ENCODE measurements around the gene PGM3.

PGM3 gene, protein sequence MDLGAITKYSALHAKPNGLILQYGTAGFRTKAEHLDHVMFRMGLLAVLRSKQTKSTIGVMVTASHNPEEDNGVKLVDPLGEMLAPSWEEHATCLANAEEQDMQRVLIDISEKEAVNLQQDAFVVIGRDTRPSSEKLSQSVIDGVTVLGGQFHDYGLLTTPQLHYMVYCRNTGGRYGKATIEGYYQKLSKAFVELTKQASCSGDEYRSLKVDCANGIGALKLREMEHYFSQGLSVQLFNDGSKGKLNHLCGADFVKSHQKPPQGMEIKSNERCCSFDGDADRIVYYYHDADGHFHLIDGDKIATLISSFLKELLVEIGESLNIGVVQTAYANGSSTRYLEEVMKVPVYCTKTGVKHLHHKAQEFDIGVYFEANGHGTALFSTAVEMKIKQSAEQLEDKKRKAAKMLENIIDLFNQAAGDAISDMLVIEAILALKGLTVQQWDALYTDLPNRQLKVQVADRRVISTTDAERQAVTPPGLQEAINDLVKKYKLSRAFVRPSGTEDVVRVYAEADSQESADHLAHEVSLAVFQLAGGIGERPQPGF

DNA sequence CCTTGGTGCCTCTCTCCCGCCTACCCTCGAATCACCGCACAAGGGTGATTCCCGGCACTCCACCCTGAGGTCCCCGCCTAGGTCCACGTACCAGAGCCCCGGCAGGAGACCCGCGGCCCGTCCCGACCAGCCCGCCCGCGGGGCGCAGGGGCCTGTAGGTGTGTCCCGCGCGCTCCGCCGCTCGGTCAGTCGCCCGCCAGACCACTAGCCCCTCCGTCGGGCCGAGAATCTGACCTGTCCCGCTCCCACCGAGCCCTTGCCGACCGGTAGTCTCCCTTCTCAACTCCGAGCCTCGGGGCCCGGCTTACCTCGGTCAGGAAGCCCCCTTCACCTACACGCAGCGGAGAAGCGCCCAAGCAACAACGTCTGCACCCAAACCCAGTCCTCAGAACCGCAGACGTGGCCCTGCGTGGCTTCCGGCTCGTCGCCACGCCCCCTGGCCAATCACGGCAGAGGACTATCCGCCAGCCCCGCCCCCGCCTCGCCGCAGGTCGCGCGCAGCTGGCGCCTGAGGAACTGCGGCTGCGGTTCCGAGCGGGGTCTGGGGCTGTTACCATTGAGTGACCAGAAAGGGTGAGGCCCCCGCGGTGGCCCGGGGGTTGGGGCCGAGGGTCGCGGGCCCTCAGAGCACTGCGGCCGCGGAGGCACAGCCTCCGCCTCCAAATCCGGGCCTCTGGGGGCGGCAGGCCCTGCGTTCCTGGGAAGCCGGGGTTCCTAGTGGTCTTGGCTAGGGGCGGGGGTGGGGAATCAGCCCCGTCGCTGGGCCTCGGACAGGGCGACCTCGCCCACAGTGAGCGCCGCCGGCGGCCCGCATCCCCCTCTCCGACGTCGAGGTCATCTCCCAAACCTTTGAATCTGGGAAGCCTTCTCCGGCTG, at the start of gene PGM3, which contains the start of gene RWDD2A:
Gene PGM3 (minus strand): TSS at position 395 of the 876 bp plus-strand sequence. CDS start 2,253 bp downstream, outside the sequence.
Gene RWDD2A (plus strand): TSS at position 487 of the 876 bp plus-strand sequence. CDS start 1,095 bp downstream, outside the sequence.
- no peaks in the 10 kb centered on the region for H3K27me3 Mint-ChIP-seq (ENCODE audit: low read depth)
- peaks cover 6% of the 10 kb centered on the region for H3K36me3 Mint-ChIP-seq (ENCODE audit: low read depth)
- peak within 1 kb of the TSS; percentile 91 for H3K27ac Mint-ChIP-seq
- peak within 1 kb of the TSS; percentile 93 for H3K4me3 Mint-ChIP-seq
- no peaks in the 10 kb centered on the region for H3K9me3 Mint-ChIP-seq
- H3K4me1 Mint-ChIP-seq (ENCODE audit: low read depth) = peaks cover 28% of the 10 kb centered on the region

DNA sequence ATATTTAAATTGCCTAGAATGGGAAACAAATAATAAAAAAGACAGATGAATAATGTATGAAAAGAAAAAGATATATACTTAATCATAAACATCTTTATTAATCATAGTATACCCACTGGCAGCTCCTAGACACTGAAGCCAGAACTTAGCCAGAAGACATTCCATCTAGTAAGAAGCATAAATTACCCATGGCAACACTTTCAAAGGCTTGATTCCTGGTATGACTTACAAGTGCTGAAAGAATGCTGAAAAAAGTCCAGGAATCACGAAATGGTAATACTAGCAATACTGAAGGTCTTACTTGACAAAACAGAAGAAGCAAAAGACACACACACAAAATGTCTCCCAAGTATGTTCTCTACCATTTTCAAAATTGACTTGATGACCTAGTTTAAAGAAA, 38.1 kb upstream of the PGM3 start:
- Mint-ChIP-seq H3K27me3 (ENCODE audit: low read depth) (peaks cover 5% of the 10 kb centered on the region), H3K36me3 (ENCODE audit: low read depth) (no peaks in the 10 kb centered on the region), H3K4me1 (ENCODE audit: low read depth) (no peaks in the 10 kb centered on the region), H3K27ac (no peak overlapping the region), H3K4me3 (no peak overlapping the region), H3K9me3 (no peaks in the 10 kb centered on the region)

DNA sequence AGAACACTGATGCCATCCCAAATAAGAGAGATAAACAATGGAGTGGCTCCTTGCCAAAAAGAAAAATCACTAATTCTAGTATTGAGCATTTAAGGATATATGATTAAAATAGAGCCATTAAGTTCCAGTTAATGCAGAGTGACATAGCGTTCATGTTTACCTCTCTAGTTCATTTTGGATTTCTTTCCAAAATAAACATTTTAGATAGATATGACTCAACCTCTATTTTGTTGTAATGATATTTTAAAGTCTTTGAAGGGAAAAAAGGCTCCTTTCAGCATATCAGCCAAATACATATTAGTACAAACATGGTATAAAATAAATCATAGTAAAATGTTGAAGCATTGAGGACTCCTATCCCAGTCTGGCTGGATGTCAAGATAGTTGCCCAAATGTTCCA, 33.5 kb upstream of the PGM3 start:
- no peaks in the 10 kb centered on the region for H3K9me3 Mint-ChIP-seq
- no peak overlapping the region for H3K27ac Mint-ChIP-seq
- no peak overlapping the region for H3K4me3 Mint-ChIP-seq
- H3K27me3 Mint-ChIP-seq (ENCODE audit: low read depth) = no peaks in the 10 kb centered on the region
- H3K36me3 Mint-ChIP-seq (ENCODE audit: low read depth) = no peaks in the 10 kb centered on the region
- no peaks in the 10 kb centered on the region for H3K4me1 Mint-ChIP-seq (ENCODE audit: low read depth)

DNA sequence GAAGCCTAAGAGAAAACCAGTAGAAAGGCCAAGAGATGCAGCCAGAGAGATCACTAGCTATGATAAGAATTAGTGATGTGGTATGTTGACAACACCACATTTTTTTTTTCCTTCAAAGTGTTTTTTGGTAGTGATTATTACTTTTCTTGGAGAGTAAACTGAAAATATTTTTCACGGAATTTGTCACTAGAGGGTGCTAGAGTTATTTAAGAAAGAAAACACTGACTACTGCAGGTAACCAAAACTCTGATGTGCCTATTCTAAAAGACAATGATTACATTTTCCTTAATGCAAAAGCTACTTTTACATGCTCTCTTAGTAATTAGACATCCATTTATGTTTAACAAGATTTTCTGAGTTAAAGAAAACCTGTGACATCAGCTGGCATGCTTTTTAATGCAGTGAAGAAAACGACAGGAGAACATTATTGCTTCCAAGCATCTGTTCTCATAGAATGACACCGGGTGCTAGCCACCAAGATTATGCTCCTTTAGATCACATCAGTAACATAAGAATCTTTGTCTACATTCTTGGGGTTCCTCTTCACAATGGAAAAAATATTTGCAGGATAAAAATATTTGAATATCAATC, 28.9 kb upstream of the PGM3 start:
- Mint-ChIP-seq H3K4me3 (no peak overlapping the region), H3K27me3 (ENCODE audit: low read depth) (peaks cover 8% of the 10 kb centered on the region), H3K9me3 (no peaks in the 10 kb centered on the region), H3K36me3 (ENCODE audit: low read depth) (no peaks in the 10 kb centered on the region), H3K4me1 (ENCODE audit: low read depth) (no peaks in the 10 kb centered on the region), H3K27ac (no peak overlapping the region)

DNA sequence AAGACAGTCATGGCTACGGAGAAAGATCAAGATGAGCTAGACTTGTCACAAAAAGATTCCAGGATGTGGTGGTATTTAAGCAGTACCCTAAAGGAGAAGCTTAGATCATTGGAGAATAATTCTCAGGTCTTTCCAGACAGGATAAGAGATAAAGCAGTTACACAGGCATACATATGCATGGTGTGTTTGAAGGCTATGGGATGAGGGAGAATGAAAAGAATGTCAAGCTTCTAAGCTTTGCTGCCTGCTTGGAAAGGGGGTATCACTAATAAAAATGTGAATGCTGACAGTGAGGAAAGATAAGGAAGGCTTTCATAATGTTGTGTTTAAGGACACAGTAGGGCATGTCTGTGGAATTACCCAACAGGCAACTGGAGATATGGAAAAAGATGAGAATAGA, 28.2 kb upstream of the PGM3 start:
- no peak overlapping the region for H3K4me3 Mint-ChIP-seq
- H3K27ac Mint-ChIP-seq = no peak overlapping the region
- no peaks in the 10 kb centered on the region for H3K36me3 Mint-ChIP-seq (ENCODE audit: low read depth)
- H3K4me1 Mint-ChIP-seq (ENCODE audit: low read depth) = no peaks in the 10 kb centered on the region
- H3K27me3 Mint-ChIP-seq (ENCODE audit: low read depth) = peaks cover 8% of the 10 kb centered on the region
- H3K9me3 Mint-ChIP-seq = no peaks in the 10 kb centered on the region

DNA sequence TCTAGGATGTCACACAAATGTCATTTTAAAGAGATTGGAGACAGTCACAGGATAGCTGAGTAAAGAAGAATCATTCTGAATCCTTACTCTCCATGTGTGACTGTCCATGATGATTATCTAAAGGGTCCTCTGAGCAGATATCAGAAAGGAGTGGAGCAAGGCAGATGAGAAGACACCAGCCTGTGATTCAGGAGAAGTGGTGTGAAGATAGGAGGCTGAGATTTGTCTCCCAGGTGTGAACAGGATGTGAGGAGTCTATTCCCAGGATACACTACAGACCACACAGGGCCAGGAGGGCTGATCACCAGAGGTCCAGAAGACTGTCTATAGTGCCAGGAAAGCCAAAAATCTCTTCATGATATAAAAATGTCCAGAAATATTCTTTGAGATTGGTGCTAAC, 27.1 kb upstream of the PGM3 start:
- Mint-ChIP-seq H3K27me3 (ENCODE audit: low read depth) (peaks cover 8% of the 10 kb centered on the region), H3K9me3 (no peaks in the 10 kb centered on the region), H3K4me1 (ENCODE audit: low read depth) (no peaks in the 10 kb centered on the region), H3K4me3 (no peak overlapping the region), H3K36me3 (ENCODE audit: low read depth) (no peaks in the 10 kb centered on the region), H3K27ac (no peak overlapping the region)

DNA sequence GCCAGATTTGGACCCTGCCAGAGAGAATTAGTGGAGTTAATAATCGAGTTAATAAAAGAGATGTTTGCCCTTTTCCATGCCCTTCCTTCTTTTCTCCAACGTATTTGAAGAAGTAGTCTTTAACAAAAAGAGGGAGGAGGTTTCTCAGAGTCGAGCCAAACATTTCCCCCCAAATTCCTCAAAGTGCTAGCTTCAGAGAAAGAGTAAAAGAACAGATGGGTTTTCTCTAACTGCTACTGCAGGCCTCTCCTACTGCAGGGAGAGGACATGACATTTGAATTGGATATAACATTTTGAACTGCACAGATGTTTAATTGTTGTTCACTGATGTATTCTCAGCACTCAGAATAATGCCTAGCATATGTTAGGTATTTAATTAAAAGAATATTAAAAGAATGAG, 25.6 kb upstream of the PGM3 start:
- H3K9me3 Mint-ChIP-seq = no peaks in the 10 kb centered on the region
- H3K36me3 Mint-ChIP-seq (ENCODE audit: low read depth) = no peaks in the 10 kb centered on the region
- no peaks in the 10 kb centered on the region for H3K4me1 Mint-ChIP-seq (ENCODE audit: low read depth)
- no peak overlapping the region for H3K27ac Mint-ChIP-seq
- no peak overlapping the region for H3K4me3 Mint-ChIP-seq
- H3K27me3 Mint-ChIP-seq (ENCODE audit: low read depth) = peaks cover 16% of the 10 kb centered on the region

DNA sequence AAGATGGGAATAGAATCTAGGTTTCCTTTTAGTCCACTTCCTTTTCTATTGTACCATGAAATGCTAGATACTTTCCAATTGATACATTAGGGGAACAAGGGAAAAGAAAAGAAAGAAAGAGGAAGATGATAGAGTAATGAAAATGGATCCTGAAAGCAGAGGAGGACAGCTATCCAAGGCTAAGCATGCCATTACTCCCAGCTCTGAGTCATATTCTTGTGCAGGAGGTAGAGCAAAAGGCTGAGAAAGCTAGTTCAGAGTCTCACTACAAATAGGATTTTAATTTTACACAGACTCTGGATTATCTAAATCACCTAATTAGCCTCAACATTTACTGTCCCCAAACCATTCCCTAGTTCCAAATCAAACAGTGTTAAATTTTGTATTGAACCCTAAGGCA, 23.7 kb upstream of the PGM3 start:
- Mint-ChIP-seq H3K27ac (no peak overlapping the region), H3K9me3 (no peaks in the 10 kb centered on the region), H3K4me3 (no peak overlapping the region), H3K4me1 (ENCODE audit: low read depth) (no peaks in the 10 kb centered on the region), H3K36me3 (ENCODE audit: low read depth) (no peaks in the 10 kb centered on the region), H3K27me3 (ENCODE audit: low read depth) (peaks cover 26% of the 10 kb centered on the region)

DNA sequence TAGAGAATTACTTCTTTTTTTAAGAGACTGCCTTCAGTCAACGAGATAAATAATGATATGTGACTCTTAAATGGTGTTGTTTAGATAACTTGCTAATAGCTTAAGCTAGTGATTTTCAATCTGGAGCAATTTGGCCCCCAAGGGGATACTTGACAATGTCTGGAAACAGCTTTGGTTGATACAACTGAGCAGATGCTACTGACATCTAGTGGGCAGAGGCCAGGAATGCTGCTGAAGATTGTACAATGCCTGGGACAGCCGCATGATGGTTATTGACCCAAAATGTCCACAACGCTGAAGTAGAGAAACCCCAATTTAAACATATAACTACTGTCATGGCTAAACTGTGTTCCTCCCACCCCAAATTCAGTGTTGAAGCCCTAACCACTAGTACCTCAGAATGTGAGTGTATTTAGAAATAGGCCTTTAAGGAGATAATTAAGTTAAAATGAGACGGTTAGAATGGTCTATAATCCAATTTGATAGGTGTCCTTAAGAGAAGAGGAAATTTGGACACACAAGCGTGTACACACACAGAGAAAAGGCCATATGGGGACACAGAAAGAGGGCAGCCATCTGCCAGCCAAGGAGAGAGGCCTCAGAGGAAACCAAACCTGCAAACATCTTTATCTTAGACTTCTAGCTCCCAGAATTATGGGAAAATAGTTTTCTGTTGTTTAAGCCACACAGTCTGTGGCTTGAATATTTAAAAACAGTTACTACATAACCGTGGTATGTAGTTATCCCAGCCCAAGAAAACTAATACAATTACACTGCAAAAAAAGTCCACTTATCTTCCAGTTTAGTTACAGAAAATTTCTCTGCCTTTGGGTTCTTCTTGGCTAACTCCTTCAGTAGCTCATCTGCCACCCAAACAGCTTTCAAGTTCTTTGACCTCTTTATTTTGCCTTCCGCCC, 22.3 kb upstream of the PGM3 start:
- Mint-ChIP-seq H3K27ac (no peak overlapping the region), H3K9me3 (no peaks in the 10 kb centered on the region), H3K36me3 (ENCODE audit: low read depth) (no peaks in the 10 kb centered on the region), H3K4me3 (no peak overlapping the region), H3K27me3 (ENCODE audit: low read depth) (peaks cover 35% of the 10 kb centered on the region), H3K4me1 (ENCODE audit: low read depth) (no peaks in the 10 kb centered on the region)

DNA sequence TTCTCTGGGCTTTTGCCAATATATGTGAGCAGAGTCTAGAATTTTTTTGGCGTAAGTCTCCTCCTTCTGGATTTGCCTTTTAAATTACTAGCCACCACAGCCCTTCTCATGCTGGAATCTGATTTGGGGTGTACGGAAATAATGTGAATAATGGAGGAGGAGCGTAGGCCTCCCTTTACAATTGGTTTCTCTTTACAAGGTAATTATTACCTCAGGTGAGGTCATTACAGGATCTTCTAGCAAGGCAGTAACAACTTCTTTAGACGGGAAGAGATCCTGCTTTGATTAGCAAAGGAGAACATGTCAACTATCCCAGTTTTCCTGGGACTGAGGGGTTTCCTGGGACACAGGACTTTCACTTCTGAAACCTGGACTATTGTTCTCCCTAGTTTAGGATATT, 9.0 kb upstream of the PGM3 start:
- Mint-ChIP-seq H3K36me3 (ENCODE audit: low read depth) (no peaks in the 10 kb centered on the region), H3K9me3 (no peaks in the 10 kb centered on the region), H3K4me1 (ENCODE audit: low read depth) (peaks cover 3% of the 10 kb centered on the region), H3K4me3 (no peak overlapping the region), H3K27ac (no peak overlapping the region), H3K27me3 (ENCODE audit: low read depth) (peaks cover 14% of the 10 kb centered on the region)

DNA sequence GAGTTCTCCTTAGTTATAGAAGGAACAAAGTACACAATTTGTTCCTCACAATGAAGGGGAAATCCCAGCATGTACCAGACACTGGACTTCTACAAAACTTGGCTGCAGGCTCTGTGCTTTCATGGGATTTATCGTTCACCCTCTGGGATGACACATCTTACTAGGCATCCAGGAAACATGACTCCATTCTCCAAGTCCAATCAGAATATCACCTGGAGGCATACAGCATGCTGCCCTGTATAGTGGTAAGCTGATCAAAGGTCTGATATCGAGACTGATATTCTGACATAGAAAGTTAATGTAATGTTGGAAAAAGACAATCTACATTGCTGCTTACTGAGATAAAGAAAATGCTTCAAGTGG, 6.8 kb upstream of the PGM3 start:
- Mint-ChIP-seq H3K4me1 (ENCODE audit: low read depth) (peaks cover 6% of the 10 kb centered on the region), H3K36me3 (ENCODE audit: low read depth) (no peaks in the 10 kb centered on the region), H3K27ac (no peak overlapping the region), H3K4me3 (no peak overlapping the region), H3K27me3 (ENCODE audit: low read depth) (peaks cover 6% of the 10 kb centered on the region), H3K9me3 (no peaks in the 10 kb centered on the region)

DNA sequence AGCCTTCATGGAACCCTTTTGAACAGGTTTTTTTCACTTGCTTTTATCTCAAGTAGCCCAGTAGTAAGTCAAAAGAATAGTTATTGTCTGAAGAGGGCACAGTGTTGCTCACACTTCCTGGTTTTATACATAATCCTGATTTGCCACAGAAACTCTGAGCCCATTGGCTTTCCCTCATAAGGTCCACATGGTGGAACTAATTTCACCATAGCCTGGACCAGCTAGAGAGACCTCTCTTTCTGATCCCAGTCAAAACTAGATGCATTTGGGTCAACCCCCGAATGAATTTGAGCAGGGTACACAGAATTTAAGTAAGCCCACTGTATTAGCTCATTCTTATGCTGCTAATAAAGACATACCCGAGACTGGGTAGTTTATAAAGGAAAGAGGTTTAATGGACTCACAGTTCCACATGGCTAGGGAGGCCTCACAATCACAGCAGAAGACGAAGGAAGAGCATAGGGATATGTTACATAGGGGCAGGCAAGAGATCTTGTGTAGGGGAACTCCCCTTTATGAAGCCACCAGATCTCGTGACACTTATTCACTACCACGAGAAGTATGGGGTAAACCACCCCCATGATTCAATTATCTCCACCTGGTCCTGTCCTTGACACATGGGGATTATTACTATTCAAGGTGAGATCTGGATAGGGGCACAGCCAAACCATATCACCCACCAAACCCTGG, 6.3 kb upstream of the PGM3 start:
- Mint-ChIP-seq H3K4me3 (no peak overlapping the region), H3K9me3 (no peaks in the 10 kb centered on the region), H3K27ac (no peak overlapping the region), H3K4me1 (ENCODE audit: low read depth) (peaks cover 9% of the 10 kb centered on the region), H3K27me3 (ENCODE audit: low read depth) (peaks cover 6% of the 10 kb centered on the region), H3K36me3 (ENCODE audit: low read depth) (no peaks in the 10 kb centered on the region)

DNA sequence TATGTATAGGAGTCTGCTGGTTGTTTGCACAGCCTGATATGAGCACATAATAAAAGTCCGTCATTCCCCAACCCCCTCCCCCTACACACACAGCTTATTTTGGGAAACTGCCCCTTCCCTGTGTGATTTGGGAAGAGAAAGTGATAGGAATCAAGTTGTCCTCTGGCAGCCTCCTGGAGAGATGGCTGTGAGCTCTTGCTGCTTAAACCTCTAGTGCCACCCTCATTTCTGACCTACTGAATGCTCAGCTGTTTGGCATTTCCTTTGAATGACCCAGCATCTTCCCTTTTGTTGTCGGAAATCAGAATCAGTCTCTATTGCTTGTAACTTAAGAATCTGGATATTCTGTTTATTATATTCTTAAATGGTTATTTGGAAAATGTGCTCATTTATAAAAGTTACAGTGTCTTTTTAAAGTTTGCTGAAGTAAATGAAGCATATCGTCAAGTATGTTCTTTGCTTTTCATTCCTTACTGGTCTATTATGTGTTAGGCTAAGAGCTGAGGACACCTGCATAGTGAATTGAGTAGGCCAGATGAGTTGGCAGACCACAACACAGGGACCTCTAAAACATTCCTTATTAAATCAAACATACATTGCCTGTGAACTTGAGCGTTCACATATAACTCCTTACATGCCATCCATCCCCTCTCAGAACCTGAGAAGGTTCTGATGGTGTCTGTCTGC, 5.6 kb upstream of the PGM3 start:
- Mint-ChIP-seq H3K27ac (no peak overlapping the region), H3K4me3 (no peak overlapping the region), H3K9me3 (no peaks in the 10 kb centered on the region), H3K27me3 (ENCODE audit: low read depth) (peaks cover 6% of the 10 kb centered on the region), H3K36me3 (ENCODE audit: low read depth) (no peaks in the 10 kb centered on the region), H3K4me1 (ENCODE audit: low read depth) (peaks cover 14% of the 10 kb centered on the region)

Measured in T-helper 1 cell treated with Interleukin-12 subunit alpha and Interleukin-12 subunit beta and Interleukin-4 antibody, amounts not matched to agents 30 μg/mL and 1 μg/mL, for 36 hours (primary cell).